IMR-90 (cell line): ENCODE measurements around the gene ZBTB47. TPM values are rescaled to one million over a fixed set of nuclear protein-coding genes. Genes with fewer than 3 reads are reported as not detected.

Experiments
- ATAC-seq: fragments of 200-7000 bp; cut with Tn5 transposase; 2 replicates; pipeline ENCODE4 v1.9.1; 2020; ENCODE audit warnings: low read depth, mild to moderate bottlenecking, moderate library complexity
- BruUV-seq: library from RNA; stranded (reverse); fragments of 400-500 nt; replicated peaks from 2 replicates; lab custom pipeline; 2021; lab: Mats Ljungman, UMichigan
- CTCF ChIA-PET: fragments of 300-600 bp; formaldehyde crosslinking; extraction: SDS; loops from one replicate; lab custom pipeline; 2021; ENCODE audit warnings: antibody characterized with exemption; lab: Yijun Ruan, JAX
- POLR2A ChIA-PET: fragments of 300-600 bp; sonication (Branson Sonifier 250); formaldehyde crosslinking; loops from one replicate; lab custom pipeline; 2022; ENCODE audit warnings: antibody characterized with exemption; ENCODE audit not compliant: unreplicated experiment; lab: Charles Lee
- DNase-seq: peaks from one replicate; pipeline ENCODE4 v3.0.0; 2013
- H2AFZ ChIP-seq: replicated peaks from 2 replicates; pipeline ENCODE3; 2013; ENCODE audit warnings: low read length, mild to moderate bottlenecking; ENCODE audit not compliant: poor library complexity
- H2AK5ac ChIP-seq: 2 replicates; pipeline ENCODE4 v1.6.1; 2013; ENCODE audit warnings: low read depth, low read length, inconsistent platforms
- H2AK9ac ChIP-seq: replicated peaks from 2 replicates; pipeline ENCODE3; 2013; ENCODE audit warnings: mild to moderate bottlenecking, low read depth, low read length, moderate library complexity; ENCODE audit not compliant: poor library complexity
- H2BK120ac ChIP-seq: 2 replicates; pipeline ENCODE4 v1.6.1; 2013; ENCODE audit warnings: low read depth, low read length, inconsistent platforms
- H2BK15ac ChIP-seq: 3 replicates; pipeline ENCODE4 v1.6.1; 2013; ENCODE audit warnings: low read depth, low read length, inconsistent platforms
- H2BK20ac ChIP-seq: 2 replicates; pipeline ENCODE4 v1.6.1; 2013; ENCODE audit warnings: low read depth, mild to moderate bottlenecking, inconsistent platforms, low read length, moderate library complexity
- H2BK5ac ChIP-seq: 2 replicates; pipeline ENCODE4 v1.6.1; 2013; ENCODE audit warnings: mild to moderate bottlenecking, low read depth, low read length, inconsistent platforms; ENCODE audit not compliant: poor library complexity, severe bottlenecking
- H3K14ac ChIP-seq: replicated peaks from 2 replicates; pipeline ENCODE4 v1.6.1; 2013; ENCODE audit warnings: low read depth, low read length, inconsistent platforms
- H3K18ac ChIP-seq: 2 replicates; pipeline ENCODE4 v1.6.1; 2013; ENCODE audit warnings: low read depth, low read length, control low read depth
- H3K23ac ChIP-seq: 2 replicates; pipeline ENCODE4 v1.6.1; 2013; ENCODE audit warnings: low read depth, low read length, inconsistent platforms
- H3K27ac ChIP-seq: 2 replicates; pipeline ENCODE4 v1.5.1; 2013; ENCODE audit warnings: mild to moderate bottlenecking, control low read depth, low read length; ENCODE audit not compliant: insufficient read depth
- H3K27me3 ChIP-seq: 2 replicates; pipeline ENCODE4 v1.6.1; 2013; ENCODE audit warnings: low read length; ENCODE audit not compliant: control insufficient read depth, insufficient read depth
- H3K36me3 ChIP-seq: 2 replicates; pipeline ENCODE4 v1.6.1; 2013; ENCODE audit warnings: low read length, mixed read lengths; ENCODE audit not compliant: control insufficient read depth, insufficient read depth
- H3K4ac ChIP-seq: 2 replicates; pipeline ENCODE4 v1.6.1; 2013; ENCODE audit warnings: low read depth, low read length, inconsistent platforms
- H3K4me1 ChIP-seq: 2 replicates; pipeline ENCODE4 v1.6.1; 2013; ENCODE audit warnings: low read length, mixed read lengths; ENCODE audit not compliant: control insufficient read depth, insufficient read depth
- H3K4me2 ChIP-seq: 2 replicates; pipeline ENCODE4 v1.6.1; 2013; ENCODE audit warnings: low read depth, mild to moderate bottlenecking, control low read depth, low read length, moderate library complexity
- H3K4me3 ChIP-seq: 2 replicates; pipeline ENCODE4 v1.5.1; 2013; ENCODE audit warnings: low read depth, mild to moderate bottlenecking, control low read depth, low read length, moderate library complexity; ENCODE audit not compliant: insufficient read depth
- H3K56ac ChIP-seq: 2 replicates; pipeline ENCODE4 v1.6.1; 2013; ENCODE audit warnings: low read length, inconsistent platforms; ENCODE audit not compliant: insufficient read depth; ENCODE audit errors: extremely low read depth
- H3K79me1 ChIP-seq, 2 experiments: 2 replicates each; pipeline ENCODE4 v1.6.1; 2013; ENCODE audit warnings: low read length in 2 of 2, inconsistent platforms in 1 of 2, low read depth in 1 of 2
- H3K9ac ChIP-seq: 2 replicates; pipeline ENCODE4 v1.6.1; 2013; ENCODE audit warnings: low read depth, low read length, control low read depth
- H3K9me1 ChIP-seq: 2 replicates; pipeline ENCODE4 v1.6.1; 2013; ENCODE audit warnings: low read length, inconsistent platforms; ENCODE audit not compliant: insufficient read depth
- H3K9me3 ChIP-seq: 2 replicates; pipeline ENCODE4 v1.6.1; 2013; ENCODE audit warnings: low read length; ENCODE audit not compliant: control insufficient read depth, insufficient read depth
- H4K20me1 ChIP-seq: 2 replicates; pipeline ENCODE4 v1.6.1; 2013; ENCODE audit warnings: low read length, inconsistent platforms; ENCODE audit not compliant: insufficient read depth
- H4K5ac ChIP-seq: 2 replicates; pipeline ENCODE4 v1.6.1; 2013; ENCODE audit warnings: mild to moderate bottlenecking, low read depth, low read length, control low read depth
- H4K8ac ChIP-seq, 2 experiments: 2 replicates each; pipeline ENCODE4 v1.6.1; 2013; ENCODE audit warnings: low read depth in 2 of 2, low read length in 2 of 2, control low read depth in 1 of 2, inconsistent platforms in 1 of 2
- H4K91ac ChIP-seq: 2 replicates; pipeline ENCODE4 v1.6.1; 2013; ENCODE audit warnings: low read depth, low read length, inconsistent platforms; ENCODE audit not compliant: insufficient read depth
- BHLHE40 ChIP-seq: fragments of 150-350 bp; IDR thresholded peaks from 2 replicates; pipeline ENCODE4 v1.6.1; 2016; ENCODE audit warnings: mild to moderate bottlenecking, low read depth, low read length
- CEBPB ChIP-seq: IDR thresholded peaks from 2 replicates; pipeline ENCODE4 v1.6.1; 2012; ENCODE audit warnings: low read depth, low read length, improper control_type of control experiment
- CHD1 ChIP-seq: IDR thresholded peaks from 2 replicates; pipeline ENCODE4 v1.6.1; 2012; ENCODE audit warnings: low read depth, low read length, improper control_type of control experiment
- CTCF ChIP-seq: conservative IDR thresholded peaks from 2 replicates; pipeline ENCODE4 v1.5.1; 2012; ENCODE audit warnings: mild to moderate bottlenecking, low read depth, low read length, improper control_type of control experiment
- FOS ChIP-seq: fragments of 150-350 bp; IDR thresholded peaks from 2 replicates; pipeline ENCODE4 v1.6.1; 2016; ENCODE audit warnings: low read depth, low read length
- MAFK ChIP-seq: IDR thresholded peaks from 2 replicates; pipeline ENCODE4 v1.6.1; 2012; ENCODE audit warnings: low read depth, low read length, improper control_type of control experiment
- MAZ ChIP-seq: IDR thresholded peaks from 2 replicates; pipeline ENCODE4 v1.6.1; 2012; ENCODE audit warnings: low read depth, mild to moderate bottlenecking, low read length, improper control_type of control experiment, moderate library complexity, borderline replicate concordance
- MXI1 ChIP-seq: IDR thresholded peaks from 2 replicates; pipeline ENCODE4 v1.6.1; 2012; ENCODE audit warnings: low read depth, mild to moderate bottlenecking, low read length, moderate library complexity, borderline replicate concordance
- NFE2L2 ChIP-seq: fragments of 150-350 bp; IDR thresholded peaks from 2 replicates; pipeline ENCODE4 v1.6.1; 2016; ENCODE audit warnings: low read depth, mild to moderate bottlenecking, low read length
- POLR2A ChIP-seq: IDR thresholded peaks from 2 replicates; pipeline ENCODE4 v1.6.1; 2012; ENCODE audit warnings: mild to moderate bottlenecking, low read depth, low read length
- RAD21 ChIP-seq: IDR thresholded peaks from 2 replicates; pipeline ENCODE4 v1.6.1; 2012; ENCODE audit warnings: low read length, improper control_type of control experiment
- RCOR1 ChIP-seq: IDR thresholded peaks from 2 replicates; pipeline ENCODE4 v1.6.1; 2012; ENCODE audit warnings: mild to moderate bottlenecking, low read length, improper control_type of control experiment; ENCODE audit not compliant: insufficient replicate concordance
- RFX5 ChIP-seq: IDR thresholded peaks from 2 replicates; pipeline ENCODE4 v1.8.0; 2012; ENCODE audit warnings: low read depth, mild to moderate bottlenecking, low read length, moderate library complexity
- SMC3 ChIP-seq: fragments of 150-350 bp; IDR thresholded peaks from 2 replicates; pipeline ENCODE4 v1.6.1; 2016; ENCODE audit warnings: low read depth, mild to moderate bottlenecking, antibody characterized with exemption, low read length, moderate library complexity
- USF2 ChIP-seq: fragments of 150-350 bp; IDR thresholded peaks from 2 replicates; pipeline ENCODE4 v1.6.1; 2017; ENCODE audit warnings: mild to moderate bottlenecking, antibody characterized with exemption, low read length, low read depth
- WGBS, 2 experiments: methylation state at CpG; one replicate each; pipeline versions ENCODE4 v1.1.5 to v1.1.7; 2013; ENCODE audit warnings: missing lambda C conversion rate in 2 of 2; ENCODE audit not compliant: insufficient read length in 1 of 2; ENCODE audit errors: extremely low coverage in 2 of 2; 5-methylcytosine and 5-hydroxymethylcytosine counted together
- dilution Hi-C: fragments of 300-500 bp; cut with HindIII; formaldehyde crosslinking; loops from one replicate; pipeline ENCODE4 v1.14.3; 2018; ENCODE audit warnings: low sequenced_read_pairs; ENCODE audit not compliant: unreplicated experiment
- in situ Hi-C: fragments of 300-500 bp; cut with MboI; formaldehyde crosslinking; loops from 3 replicates; pipeline ENCODE4 v1.14.3; 2019; ENCODE audit warnings: low sequenced_read_pairs, inconsistent platforms, mixed read lengths
- intact Hi-C: fragments of 100-400 bp; cut with micrococcal nuclease; formaldehyde crosslinking; loops from 2 replicates; pipeline ENCODE4 v1.10.0; 2022
- polyA plus RNA-seq, 3 experiments: library from polyadenylated mRNA; depleted of rRNA; stranded (reverse); fragments of >200 nt; gene quantifications; 2 replicates each; pipeline ENCODE4 v1.2.3, GENCODE V29; 2012; ENCODE audit warnings: low replicate concordance in 1 of 3
- total RNA-seq: library from RNA; depleted of rRNA; stranded (reverse); fragments of >200 nt; gene quantifications from 2 replicates; pipeline ENCODE4 v1.2.3, GENCODE V29; 2012
- TF ChIP-seq, protein P1 (sequence below): fragments of 150-350 bp; IDR thresholded peaks from 2 replicates; pipeline ENCODE4 v1.6.1; 2016; ENCODE audit warnings: low read depth, mild to moderate bottlenecking, low read length, moderate library complexity, borderline replicate concordance

The ZBTB47 gene
- total and polyA plus RNA-seq, 2 of the 4 experiments (the other 2 are of a cell fraction) = 10.9 to 16.8 TPM

- Histone ChIP-seq H4K8ac (no peak overlapping the region), H3K9ac (no peak overlapping the region), H3K36me3 (no peaks in the 10 kb centered on the region), H2AFZ (no peak overlapping the region), H2BK20ac (no peak overlapping the region), H2BK15ac (no peak overlapping the region), H3K27ac (no peak overlapping the region), H2AK5ac (no peak overlapping the region), H4K5ac (no peak overlapping the region), H3K9me3 (no peaks in the 10 kb centered on the region), H3K79me1 (no peaks in the 10 kb centered on the region), H2BK5ac (no peak overlapping the region), H3K56ac (no peak overlapping the region), H3K4ac (no peak overlapping the region), H3K27me3 (peaks cover 55% of the 10 kb centered on the region), H3K4me2 (no peak overlapping the region), H2BK120ac (no peak overlapping the region), H3K23ac (no peak overlapping the region), H3K4me3 (no peak overlapping the region), H2AK9ac (no peak overlapping the region), H3K18ac (no peak overlapping the region), H3K4me1 (no peaks in the 10 kb centered on the region), H3K9me1 (no peaks in the 10 kb centered on the region; the same call in 1 of the 2 replicates), H3K14ac (no peak overlapping the region), H4K91ac (no peak overlapping the region), H4K20me1 (no peaks in the 10 kb centered on the region; the same call in 1 of the 2 replicates)
- no TSS peak for BruUV-seq
- dilution Hi-C loops = no loop called here
- no peak for DNase-seq
- in situ Hi-C loops = no loop called here
- intact Hi-C loops = no loop called here
- ATAC-seq = no peak
- ChIA-PET POLR2A (no interaction called here), CTCF (no interaction called here)
- 42% methylated on average over 2 of the region's 10 CpGs; no CpG with 5 or more reads in 1 of the 2 experiments for WGBS, 2 experiments
- no peak for TF ChIP-seq MAZ
- TF ChIP-seq USF2 = no peak
- no peak for TF ChIP-seq CEBPB
- no peak for TF ChIP-seq RCOR1
- TF ChIP-seq POLR2A = no peak
- TF ChIP-seq MXI1 = no peak
- no peak for TF ChIP-seq MAFK
- TF ChIP-seq CTCF = no peak
- no peak for TF ChIP-seq NFE2L2
- TF ChIP-seq SMC3 = no peak
- no peak for TF ChIP-seq RAD21
- TF ChIP-seq FOS = no peak
- TF ChIP-seq, protein P1, sequence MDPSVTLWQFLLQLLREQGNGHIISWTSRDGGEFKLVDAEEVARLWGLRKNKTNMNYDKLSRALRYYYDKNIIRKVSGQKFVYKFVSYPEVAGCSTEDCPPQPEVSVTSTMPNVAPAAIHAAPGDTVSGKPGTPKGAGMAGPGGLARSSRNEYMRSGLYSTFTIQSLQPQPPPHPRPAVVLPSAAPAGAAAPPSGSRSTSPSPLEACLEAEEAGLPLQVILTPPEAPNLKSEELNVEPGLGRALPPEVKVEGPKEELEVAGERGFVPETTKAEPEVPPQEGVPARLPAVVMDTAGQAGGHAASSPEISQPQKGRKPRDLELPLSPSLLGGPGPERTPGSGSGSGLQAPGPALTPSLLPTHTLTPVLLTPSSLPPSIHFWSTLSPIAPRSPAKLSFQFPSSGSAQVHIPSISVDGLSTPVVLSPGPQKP = no peak
- no peak for TF ChIP-seq BHLHE40
- TF ChIP-seq CHD1 = no peak
- TF ChIP-seq RFX5 = no peak
Observed at GRCh38 chr3:42705962-42706585, 52.6 kb downstream of the ZBTB47 start.
